Mesothelial cell of epicardium (in vitro differentiated cells): Measurements from ENCODE around the gene PCYT2. TPM values are rescaled to one million over a fixed set of nuclear protein-coding genes. Genes with fewer than 3 reads are reported as not detected.

Experiments used
- DNase-seq, 2 experiments: peaks; one replicate each; pipeline ENCODE4 v3.0.0; 2021; ENCODE audit warnings: low spot score in 2 of 2; ENCODE audit not compliant: unreplicated experiment in 2 of 2
- H3K27ac Mint-ChIP-seq: 2 replicates; pipeline ENCODE4 v1.8.0; 2021; ENCODE audit warnings: mixed read lengths
- H3K27me3 Mint-ChIP-seq: 2 replicates; pipeline ENCODE4 v1.8.0; 2021; ENCODE audit warnings: low read depth, mixed read lengths
- H3K36me3 Mint-ChIP-seq: 2 replicates; pipeline ENCODE4 v1.8.0; 2021; ENCODE audit warnings: mixed read lengths
- H3K4me1 Mint-ChIP-seq: 2 replicates; pipeline ENCODE4 v1.8.0; 2021; ENCODE audit warnings: mixed read lengths
- H3K4me3 Mint-ChIP-seq: 2 replicates; pipeline ENCODE4 v1.8.0; 2021; ENCODE audit warnings: mild to moderate bottlenecking, moderate library complexity, mixed read lengths
- H3K9me3 Mint-ChIP-seq: 2 replicates; pipeline ENCODE4 v1.8.0; 2021; ENCODE audit warnings: mixed read lengths
- total RNA-seq: library from RNA; stranded (reverse); gene quantifications from 3 replicates; pipeline ENCODE4 v1.2.1, GENCODE V29; 2021
- TF ChIP-seq, protein P1 (sequence below): fragments of 200-600 bp; sonication (generic); IDR thresholded peaks from one replicate; pipeline ENCODE4 v1.5.0; 2021; ENCODE audit warnings: antibody characterized with exemption; ENCODE audit not compliant: unreplicated experiment

The PCYT2 gene
- total RNA-seq, 1 donor from 2014 or later = 20.5 TPM

DNA sequence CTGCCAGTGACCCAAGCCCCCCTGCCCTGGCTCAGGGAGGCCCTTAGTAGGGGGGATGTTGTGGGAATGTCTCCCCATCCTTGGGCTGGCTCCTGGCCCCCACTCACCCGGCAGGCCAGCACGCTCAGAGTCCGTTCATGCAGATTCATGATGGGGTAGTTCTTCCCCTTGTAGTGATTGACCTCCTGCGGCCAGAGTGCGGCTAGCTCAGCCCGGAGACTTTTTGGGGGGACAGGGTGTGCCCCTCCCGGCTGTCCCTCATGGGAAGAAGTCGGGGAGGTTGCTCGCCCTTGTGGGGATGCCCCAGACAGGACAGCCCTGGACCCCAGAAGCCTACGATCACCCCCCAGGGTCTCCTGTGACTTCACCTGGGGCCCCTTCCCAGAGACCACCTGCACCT, 5.2 kb downstream of the PCYT2 start:
- peaks cover 12% of the 10 kb centered on the region for H3K27me3 Mint-ChIP-seq
- no peak overlapping the region for H3K4me3 Mint-ChIP-seq
- H3K4me1 Mint-ChIP-seq = peaks cover 1% of the 10 kb centered on the region
- H3K36me3 Mint-ChIP-seq = no peaks in the 10 kb centered on the region
- H3K9me3 Mint-ChIP-seq = no peaks in the 10 kb centered on the region
- TF ChIP-seq, protein P1, sequence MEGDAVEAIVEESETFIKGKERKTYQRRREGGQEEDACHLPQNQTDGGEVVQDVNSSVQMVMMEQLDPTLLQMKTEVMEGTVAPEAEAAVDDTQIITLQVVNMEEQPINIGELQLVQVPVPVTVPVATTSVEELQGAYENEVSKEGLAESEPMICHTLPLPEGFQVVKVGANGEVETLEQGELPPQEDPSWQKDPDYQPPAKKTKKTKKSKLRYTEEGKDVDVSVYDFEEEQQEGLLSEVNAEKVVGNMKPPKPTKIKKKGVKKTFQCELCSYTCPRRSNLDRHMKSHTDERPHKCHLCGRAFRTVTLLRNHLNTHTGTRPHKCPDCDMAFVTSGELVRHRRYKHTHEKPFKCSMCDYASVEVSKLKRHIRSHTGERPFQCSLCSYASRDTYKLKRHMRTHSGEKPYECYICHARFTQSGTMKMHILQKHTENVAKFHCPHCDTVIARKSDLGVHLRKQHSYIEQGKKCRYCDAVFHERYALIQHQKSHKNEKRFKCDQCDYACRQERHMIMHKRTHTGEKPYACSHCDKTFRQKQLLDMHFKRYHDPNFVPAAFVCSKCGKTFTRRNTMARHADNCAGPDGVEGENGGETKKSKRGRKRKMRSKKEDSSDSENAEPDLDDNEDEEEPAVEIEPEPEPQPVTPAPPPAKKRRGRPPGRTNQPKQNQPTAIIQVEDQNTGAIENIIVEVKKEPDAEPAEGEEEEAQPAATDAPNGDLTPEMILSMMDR = no peak
- H3K27ac Mint-ChIP-seq = no peak overlapping the region
- DNase-seq = no peak

DNA sequence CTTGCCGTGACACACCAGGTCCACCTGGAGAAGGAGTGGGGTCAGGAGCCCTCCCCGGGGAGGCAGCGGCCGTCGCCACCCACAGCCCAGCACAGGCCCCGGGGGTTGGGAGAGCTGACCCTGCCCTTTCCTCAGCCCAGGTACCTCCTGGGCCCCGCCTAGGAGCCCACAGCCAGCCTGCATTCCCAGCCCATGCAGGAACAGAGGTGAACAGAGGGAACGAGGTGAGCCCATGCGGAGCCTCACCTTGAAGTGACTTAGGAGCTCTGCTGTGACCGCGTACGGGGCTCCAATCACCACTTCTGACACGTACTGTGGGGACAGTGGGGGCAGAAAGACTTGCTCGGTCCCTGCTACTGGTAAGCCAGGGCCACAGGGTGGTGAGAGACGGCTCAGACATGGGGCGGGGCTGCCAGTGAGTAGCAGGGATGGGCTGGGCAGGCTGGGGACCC, 5.7 kb downstream of the PCYT2 start:
- peaks cover 17% of the 10 kb centered on the region for H3K27me3 Mint-ChIP-seq
- TF ChIP-seq, protein P1 = no peak
- no peaks in the 10 kb centered on the region for H3K4me1 Mint-ChIP-seq
- no peak overlapping the region for H3K27ac Mint-ChIP-seq
- H3K4me3 Mint-ChIP-seq = no peak overlapping the region
- H3K9me3 Mint-ChIP-seq = no peaks in the 10 kb centered on the region
- no peak for DNase-seq
- no peaks in the 10 kb centered on the region for H3K36me3 Mint-ChIP-seq

DNA sequence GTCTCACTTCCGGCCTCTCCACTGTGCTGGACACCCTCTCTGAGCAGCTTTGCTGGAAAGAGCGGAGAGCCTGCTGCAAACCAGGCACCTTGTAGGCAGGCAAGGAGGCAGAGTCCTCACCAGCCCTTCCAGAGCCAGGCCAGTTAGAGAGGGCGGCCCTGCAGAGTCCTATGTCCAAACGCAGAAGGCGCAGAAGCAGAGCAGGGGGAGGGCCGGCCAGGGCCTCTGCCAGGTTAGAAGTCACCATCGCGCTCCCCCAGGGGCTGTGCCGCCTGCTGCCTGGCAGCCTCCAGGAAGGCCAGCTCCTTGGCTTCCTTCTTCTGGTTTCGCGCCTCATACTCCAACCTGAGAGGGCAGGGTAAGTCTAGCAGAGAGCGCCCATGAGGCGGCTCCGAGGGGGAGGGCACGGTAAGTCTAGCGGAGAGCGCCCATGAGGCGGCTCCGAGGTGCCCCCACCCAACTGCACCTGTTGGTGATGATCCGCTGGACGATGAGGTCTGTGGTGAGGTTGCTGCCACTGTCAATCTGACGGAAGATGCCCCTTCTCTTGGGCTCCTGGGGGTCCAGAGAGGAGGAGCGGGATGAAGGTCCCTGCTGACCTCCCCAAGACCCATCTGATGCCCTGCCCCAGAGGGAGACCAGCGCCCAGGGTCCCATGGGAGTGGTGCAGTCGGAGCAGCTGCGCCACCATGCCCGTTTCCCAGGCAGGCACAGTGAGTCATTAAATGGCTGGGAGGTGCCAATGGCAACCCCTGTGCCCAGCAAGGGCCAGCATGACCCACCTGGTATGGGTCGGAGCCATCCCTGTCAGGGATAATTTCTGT, 6.4 kb downstream of the PCYT2 start:
- no peak for DNase-seq
- H3K4me1 Mint-ChIP-seq = no peaks in the 10 kb centered on the region
- no peak overlapping the region for H3K27ac Mint-ChIP-seq
- TF ChIP-seq, protein P1 = no peak
- H3K27me3 Mint-ChIP-seq = peaks cover 17% of the 10 kb centered on the region
- no peak overlapping the region for H3K4me3 Mint-ChIP-seq
- H3K9me3 Mint-ChIP-seq = no peaks in the 10 kb centered on the region
- peaks cover 6% of the 10 kb centered on the region for H3K36me3 Mint-ChIP-seq

DNA sequence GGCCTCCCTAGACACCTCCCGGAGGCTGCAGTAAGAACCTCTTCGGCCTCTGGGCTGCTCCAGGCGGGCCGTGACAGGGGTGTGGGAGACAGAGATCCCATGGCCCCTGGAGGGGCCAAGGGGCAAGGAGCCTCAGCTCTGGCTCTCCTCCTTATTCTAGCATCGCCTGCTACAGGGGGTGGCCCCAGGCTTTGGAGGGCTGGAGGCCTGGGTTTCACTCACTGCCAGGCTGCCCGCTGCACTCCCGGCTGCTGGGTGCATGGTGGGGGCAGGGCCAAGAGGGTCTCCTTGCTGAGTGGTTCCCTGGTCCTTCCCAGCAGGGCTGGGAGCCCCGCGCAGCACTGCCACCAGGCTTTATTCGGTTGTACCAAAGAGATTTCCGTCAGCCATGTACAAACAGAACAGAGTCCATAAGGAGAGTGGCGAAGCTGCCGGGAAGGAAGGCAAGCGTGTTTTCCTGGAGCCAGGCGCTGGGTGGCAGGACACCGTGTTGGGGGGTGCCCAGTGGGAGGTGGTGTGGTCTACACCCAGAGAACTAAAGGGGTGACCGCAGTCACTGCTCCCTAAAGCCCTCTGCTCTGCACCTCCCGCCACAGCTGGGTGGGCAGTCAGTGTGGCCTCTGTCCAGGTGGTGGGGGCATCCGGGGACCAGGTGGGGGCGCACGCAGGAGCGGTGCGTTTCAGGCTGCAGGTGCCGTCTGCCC, 7.2 kb downstream of the PCYT2 start:
- H3K27ac Mint-ChIP-seq = no peak overlapping the region
- DNase-seq = no peak
- peaks cover 7% of the 10 kb centered on the region for H3K36me3 Mint-ChIP-seq
- H3K9me3 Mint-ChIP-seq = no peaks in the 10 kb centered on the region
- no peak overlapping the region for H3K4me3 Mint-ChIP-seq
- H3K27me3 Mint-ChIP-seq = peaks cover 17% of the 10 kb centered on the region
- no peaks in the 10 kb centered on the region for H3K4me1 Mint-ChIP-seq
- TF ChIP-seq, protein P1 = no peak

DNA sequence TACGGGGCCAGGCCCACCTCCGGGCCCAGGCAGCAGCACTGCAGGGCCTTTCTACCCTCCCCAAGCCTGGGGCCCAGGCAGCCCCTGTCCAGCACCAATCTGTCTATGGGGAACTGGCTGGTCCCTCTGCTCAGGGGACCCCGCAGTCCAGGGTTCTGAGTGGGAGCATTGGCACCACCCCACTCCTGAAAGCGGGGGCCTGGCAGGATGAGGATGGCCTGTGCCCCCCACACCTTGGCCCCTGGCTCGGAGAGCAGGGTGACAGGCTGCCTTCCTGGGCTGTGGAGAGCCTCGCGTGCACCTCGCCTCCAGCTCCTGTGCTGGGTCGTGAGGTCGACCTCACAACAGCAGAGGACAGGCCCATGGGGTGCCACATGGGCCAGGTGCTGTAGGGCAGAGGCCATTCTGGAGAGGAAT, 7.8 kb downstream of the PCYT2 start:
- no peak overlapping the region for H3K4me3 Mint-ChIP-seq

More for the DNA sequence above, 7.8 kb downstream of the PCYT2 start:
- H3K9me3 Mint-ChIP-seq = no peaks in the 10 kb centered on the region
- TF ChIP-seq, protein P1 = no peak
- no peak overlapping the region for H3K27ac Mint-ChIP-seq
- H3K4me1 Mint-ChIP-seq = no peaks in the 10 kb centered on the region
- DNase-seq = no peak
- H3K27me3 Mint-ChIP-seq = peaks cover 17% of the 10 kb centered on the region
- H3K36me3 Mint-ChIP-seq = peaks cover 7% of the 10 kb centered on the region
